Activated CD4-positive, CD25-positive, alpha-beta regulatory T cell (primary cell): Measurements from ENCODE around the gene CHCHD4.
"Not testable (repeated sequence)": the region's sequence is repeated elsewhere in the genome, so short reads cannot be mapped to it uniquely, and the experiment has no call there.

Source experiments
- DNase-seq, 4 experiments: peaks; one replicate each; lab custom pipeline; 2025; lab: John Stamatoyannopoulos, UW

Gene CHCHD4

DNA sequence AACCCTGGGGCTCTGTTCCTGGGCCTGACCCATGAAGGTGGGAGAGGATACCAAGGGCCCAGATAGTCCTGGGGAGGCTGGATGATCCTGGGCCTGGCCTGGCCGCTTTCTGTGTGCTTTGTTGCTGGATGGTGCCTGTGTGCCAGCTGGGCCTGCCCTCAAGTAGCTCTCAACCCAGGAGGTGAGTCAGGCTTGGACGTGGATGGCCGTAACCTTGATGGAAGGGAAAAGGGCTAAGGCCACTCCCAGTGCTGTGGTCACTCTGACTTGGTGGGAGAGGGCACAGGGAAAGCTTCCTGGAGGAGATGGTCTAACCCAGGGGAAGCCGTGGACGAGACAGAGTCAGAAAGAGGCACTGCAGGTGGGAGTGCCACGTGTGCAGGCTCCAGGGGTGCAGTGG lies 9.6 kb upstream of the CHCHD4 start:
- no peak for DNase-seq

DNA sequence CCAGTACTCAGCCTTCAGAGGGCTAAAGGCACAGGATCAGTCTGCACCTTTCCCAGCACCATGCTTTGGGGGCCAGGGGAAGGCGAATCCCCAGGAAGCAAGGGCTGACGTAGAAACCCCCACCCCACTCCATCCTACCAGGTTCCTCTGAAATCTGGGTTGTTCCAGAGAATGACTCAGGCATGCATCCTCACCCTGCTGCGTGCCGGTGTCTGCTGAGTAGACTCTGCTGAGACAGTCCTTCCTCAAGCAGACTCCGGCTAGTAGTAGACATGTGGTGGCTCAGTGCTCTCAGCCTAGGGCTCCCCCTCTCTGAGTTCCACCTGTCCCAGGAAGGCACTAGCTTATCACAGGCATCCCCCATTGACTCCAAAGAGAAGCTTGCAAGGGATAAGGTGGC lies 9.2 kb upstream of the CHCHD4 start:
- no peak for DNase-seq

DNA sequence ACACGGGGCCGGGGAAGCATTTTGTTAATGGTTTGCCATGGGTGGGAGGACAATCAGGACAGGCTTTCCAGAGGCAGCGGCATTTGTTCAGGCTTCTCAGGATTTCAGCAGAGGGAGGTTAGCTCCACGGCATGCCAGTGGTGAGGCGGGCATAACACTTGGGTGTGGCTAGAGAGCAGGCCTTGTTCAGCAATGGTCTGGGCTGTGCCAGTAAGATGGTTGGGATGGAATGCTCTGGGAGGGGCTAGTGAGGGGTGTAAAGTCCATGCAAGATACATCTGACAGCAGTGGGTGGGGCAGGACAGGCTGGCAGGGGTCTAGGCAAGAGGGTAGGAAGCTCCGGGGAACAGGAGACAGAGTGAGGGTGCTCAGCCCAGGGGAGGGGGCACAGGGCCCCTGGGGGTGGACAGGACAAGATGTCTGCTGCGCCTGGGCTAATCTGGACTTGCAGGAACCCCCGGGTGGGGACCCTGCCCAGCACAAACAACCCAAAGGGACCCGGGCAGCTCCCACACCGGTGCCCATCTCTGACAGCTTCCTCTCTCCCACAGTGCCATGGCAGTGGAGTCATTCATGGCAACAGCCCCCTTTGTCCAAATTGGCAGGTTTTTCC lies 8.6 kb upstream of the CHCHD4 start:
- no peak for DNase-seq

DNA sequence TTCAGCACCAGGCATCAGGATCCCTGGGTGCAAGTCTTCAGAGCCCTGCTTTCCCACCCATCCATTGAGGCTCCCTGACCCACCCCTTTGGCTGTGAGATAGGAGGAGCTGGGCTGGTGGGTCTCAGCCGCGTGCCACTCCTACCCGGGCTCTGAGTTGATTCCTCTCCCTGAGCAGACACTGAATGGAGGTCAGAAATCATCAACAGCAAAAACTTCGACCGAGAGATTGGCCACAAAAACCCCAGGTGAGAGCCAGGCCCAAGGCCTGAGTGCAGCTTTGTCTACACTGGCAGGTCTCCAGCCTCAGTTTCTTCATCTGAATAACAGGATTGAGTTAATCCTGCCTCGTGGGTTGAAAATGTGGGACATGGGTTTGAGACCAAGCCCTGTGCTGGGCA lies 8.0 kb upstream of the CHCHD4 start:
- DNase-seq, result no peak

DNA sequence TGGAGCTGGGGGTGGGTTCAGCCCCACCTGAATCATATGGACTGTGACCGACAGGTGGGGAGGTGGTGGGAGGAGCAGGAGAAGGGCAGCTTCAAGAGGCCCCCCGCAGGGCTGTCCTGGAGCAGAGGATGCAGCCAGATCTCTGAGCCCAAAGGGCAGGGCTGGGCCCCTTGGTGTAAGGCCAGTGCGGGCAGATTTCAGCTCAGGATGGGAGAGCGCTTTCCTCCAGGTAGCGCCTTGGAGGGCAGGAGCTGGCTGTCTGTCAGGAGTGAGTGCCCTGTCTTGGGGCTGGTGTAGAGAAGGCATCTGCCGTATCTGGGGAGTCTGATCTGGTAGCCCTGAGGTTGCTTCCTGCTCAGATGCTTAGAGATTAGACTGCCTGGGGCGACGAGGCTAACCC lies 7.5 kb upstream of the CHCHD4 start:
- DNase-seq, result no peak

DNA sequence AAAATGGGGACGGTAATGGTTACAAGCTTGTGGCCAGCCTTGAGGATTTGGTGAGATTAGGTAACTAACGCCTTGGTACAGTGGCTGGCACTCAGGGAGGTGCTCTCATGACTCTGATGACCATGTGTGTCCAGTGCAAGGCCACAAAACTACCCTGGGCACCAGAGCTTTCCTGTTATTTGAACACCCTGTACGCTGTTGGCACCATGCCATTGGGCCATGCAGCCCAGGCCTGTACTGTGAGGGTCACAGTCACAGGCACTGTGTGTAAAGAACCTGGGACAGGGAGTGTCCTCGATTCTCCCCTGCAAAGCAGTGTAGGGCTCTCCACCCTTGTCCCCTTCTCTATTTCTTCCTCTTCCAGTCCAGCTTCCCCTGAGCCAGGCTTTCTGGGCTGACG lies 6.5 kb upstream of the CHCHD4 start:
- DNase-seq, result no peak

DNA sequence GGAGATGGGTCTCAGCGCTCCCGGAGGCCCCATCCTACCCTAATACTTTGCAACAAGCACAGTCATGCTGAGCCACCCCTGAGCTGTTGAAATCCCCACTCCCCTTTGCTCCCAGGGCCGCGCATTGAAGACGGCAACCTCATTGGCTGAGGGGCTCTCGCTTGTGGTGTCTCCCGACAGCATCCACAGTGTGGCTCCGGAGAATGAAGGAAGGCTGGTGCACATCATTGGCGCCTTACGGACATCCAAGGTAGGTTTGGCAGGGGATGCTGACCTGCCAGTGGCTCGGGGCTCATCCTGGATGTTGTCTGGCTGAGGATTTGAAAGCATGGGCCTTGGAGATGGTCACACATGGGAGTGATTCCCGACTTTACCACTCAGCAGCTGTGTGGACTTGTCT lies 6.0 kb upstream of the CHCHD4 start:
- DNase-seq, result no peak

DNA sequence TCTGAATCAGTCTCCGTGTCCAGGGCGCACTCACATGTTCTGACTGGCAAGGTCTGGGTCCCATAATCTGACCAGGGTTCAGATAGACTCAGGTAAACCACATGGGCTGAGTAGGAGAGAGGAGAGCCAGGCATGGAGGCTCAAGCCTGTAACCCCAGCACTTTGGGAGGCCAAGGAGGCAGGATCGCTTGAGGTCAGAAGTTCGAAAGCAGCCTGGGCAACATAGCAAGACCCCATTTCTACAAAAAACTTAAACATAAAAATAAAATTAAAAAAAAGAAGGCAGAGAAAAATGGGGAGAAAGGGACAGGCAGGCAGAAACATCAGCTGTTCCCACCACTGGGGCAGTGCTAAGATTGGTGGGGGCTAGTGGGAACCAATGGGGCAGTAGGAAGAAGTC lies 5.6 kb upstream of the CHCHD4 start:
- no peak for DNase-seq

DNA sequence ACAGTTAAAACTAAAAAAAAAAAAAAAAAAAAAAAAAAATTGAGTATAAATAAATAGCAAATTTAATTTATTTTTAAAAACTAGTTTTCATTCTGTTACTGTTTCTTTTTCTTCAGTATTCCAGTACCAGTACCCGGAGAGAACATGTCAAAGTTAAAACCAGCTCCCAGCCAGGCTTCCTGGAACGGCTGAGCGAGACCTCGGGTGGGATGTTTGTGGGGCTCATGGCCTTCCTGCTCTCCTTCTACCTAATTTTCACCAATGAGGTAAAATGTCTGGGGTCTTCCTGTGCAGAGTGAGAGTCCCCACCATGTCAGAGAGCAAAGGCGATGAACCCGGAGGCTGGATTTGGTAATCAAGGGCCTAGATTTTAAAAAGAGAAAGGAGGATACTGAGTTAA lies 4.6 kb upstream of the CHCHD4 start:
- DNase-seq, result no peak

DNA sequence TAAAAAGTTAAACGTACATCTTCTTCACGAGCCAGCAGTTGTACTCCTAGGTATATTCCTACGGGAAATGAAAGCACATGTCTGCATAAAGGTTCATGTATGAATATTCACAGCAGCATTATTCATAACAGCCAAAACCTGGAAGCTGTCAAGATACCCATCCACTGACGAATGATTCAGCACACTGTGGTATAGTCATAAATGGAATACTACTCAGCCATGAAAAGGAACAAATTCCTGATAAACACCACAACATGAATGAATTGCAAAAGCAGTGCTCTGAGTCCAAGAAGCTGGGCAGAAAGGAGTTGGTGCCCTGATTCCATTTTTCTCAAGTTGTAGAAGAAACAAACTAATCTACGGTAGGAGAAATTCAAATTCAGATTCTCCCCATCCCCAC lies 4.1 kb upstream of the CHCHD4 start:
- DNase-seq, result no peak

DNA sequence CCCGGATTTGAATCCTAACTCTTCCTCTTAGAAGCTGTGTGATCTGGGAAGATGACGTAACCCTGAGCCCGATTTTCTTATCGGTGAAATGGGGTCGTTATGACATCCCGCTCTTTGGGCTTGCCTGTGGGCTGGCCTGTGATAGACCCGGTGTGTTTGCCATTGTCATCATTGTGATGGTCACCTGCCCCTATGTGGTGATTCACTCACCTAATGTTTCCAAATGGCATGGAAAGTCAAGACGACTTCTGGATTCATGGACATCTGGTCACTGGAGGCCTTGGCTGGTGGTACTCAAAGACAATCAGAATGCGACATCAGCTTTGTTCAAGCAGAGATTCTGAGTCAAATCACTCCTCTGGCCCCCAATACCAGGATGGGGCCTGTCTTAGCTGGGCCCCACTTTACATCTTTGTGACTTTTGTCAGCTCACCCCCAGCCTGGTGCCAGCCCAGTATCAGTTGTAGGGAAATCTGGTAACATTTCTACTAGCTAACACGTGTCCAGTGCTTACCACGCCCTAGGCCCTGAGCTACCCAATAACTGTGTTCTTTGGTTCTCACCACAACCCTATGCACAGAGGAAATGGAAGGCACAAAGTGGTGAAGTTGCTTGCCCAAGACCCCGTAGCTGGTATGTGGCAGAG lies 3.0 kb upstream of the CHCHD4 start:
- DNase-seq, result no peak

DNA sequence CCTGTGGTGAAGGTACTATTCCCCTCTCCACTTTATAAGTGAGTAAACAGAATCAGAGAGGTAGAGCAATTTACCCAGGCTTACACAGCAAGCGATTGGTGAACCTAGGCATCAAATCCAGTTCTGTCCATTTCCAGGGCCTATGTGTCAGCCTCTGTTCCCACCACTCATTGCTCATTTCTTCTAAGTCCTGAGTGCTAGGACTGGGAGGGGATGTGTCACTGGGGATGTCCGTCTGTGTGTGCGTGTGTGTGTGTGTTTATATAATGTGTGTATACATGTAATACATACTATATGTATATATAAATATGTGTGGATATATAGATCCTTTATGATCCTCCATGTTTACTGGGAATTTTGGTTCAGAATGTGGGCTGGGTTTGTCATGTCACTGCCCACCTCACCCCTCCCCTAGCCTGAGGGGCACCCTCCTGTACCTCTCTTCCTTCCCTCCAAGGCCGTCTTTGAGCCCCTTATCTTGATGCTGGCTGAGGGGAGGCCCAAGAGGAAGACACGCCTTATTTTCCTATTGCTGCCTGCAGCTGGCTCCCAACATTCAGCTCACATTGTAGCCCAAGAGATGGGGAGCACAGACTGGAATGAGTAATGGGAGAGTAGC lies 2.3 kb upstream of the CHCHD4 start:
- DNase-seq, result no peak

DNA sequence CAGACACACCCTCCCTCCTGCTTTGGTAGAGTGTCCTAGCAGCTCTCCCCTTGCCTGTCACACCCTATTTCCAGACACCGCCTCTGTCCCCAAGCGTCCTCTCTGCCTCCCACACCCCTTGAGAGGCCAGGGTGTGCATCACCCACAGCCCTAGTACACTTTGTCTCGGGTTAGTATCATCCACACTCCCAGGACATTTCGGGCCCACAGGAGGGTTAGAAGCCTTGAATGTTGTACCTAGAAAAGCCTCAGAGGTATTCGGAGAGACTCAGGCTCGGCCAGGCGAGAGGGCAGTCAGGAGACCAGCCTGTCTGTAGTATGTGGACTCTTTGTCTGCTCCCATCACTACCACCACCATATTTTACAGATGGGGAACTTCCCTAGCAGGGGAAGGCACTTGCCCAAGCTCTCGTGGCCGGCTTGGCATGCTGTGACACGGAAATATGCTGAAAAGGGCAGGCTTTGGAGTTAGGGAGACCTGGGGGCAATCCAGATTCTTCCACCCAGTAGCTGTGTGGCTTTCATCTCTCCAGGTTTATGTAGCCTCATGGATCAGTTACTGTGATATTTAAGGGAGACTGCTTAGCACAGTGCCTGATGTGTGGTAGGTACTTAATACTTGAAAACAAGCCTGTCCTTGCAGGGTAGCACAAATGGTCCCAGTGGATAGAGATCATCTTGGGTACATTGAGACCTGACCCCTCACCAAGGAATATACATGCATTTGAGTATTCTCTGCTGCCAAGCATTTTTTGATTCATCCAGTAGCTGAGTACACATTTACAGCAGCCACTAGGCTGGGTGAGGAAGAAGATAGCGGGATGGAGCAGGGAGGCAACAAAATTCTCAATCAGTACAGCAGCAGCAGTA lies 1.6 kb upstream of the CHCHD4 start:
- no peak for DNase-seq

DNA sequence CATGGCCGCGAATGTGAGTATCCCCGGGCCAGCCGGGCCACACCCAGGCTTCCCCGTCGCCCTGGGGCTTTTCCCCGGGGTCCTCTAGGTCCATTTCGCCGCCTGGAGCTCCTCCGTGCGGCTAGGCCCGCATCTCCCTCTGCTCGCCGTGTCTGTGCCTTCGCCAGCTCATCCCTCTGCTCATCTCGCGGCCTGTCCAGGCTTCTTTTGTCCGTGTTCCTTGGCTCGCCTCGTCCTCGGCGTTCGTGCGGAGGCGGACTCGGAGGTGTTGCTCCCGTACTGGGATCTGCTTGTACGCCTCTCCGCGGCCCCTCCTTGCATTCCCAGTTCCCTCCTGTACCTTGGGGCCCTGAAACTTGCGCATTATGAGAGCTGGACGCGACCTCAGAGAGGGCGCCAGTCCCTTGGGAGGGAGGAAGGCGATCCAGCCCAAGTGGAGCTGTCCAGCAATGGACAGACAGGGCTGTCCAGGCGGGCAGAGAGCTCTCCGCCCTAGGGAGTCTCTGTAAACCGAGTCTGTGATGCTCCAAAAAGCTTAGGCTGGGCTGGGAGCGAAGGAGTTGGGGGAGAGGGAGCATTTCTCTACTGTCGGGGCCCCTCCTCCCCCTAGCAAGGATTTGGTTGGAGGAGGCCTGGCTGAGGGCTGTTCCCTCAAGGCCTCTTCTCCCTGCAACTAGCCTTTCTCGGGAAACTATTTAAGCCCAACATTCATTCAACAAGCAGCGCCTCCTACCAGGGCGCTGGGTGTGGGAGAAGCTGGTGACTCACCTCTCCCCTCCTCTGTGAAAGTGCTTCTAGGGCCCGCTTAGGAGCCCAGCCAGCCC lies 735 bp upstream of the CHCHD4 start:
- peak in 3 of 4 experiments; percentile 24 to 28 (median 26) for DNase-seq

DNA sequence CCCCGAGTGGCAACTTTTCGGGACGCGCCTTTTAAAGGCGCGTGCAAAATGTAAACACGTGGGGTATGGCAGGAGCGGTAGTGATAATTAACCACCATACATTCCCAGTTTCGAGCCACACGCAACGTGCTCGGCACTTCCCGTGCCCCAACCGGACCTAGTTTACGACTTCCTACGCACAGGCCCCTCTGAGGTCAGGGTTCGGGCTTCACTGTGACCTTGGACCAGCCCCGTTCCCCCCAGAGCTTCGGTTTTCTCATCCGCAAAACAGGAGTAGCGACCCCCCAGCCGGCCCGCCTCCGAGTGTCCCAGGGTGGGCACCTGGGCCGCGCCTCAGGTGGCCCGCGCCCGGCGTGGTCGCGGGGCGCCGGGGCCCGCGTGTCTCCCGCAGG lies 451 bp downstream of the CHCHD4 start:
- peak in 1 of 4 experiments; percentile 54 for DNase-seq

DNA sequence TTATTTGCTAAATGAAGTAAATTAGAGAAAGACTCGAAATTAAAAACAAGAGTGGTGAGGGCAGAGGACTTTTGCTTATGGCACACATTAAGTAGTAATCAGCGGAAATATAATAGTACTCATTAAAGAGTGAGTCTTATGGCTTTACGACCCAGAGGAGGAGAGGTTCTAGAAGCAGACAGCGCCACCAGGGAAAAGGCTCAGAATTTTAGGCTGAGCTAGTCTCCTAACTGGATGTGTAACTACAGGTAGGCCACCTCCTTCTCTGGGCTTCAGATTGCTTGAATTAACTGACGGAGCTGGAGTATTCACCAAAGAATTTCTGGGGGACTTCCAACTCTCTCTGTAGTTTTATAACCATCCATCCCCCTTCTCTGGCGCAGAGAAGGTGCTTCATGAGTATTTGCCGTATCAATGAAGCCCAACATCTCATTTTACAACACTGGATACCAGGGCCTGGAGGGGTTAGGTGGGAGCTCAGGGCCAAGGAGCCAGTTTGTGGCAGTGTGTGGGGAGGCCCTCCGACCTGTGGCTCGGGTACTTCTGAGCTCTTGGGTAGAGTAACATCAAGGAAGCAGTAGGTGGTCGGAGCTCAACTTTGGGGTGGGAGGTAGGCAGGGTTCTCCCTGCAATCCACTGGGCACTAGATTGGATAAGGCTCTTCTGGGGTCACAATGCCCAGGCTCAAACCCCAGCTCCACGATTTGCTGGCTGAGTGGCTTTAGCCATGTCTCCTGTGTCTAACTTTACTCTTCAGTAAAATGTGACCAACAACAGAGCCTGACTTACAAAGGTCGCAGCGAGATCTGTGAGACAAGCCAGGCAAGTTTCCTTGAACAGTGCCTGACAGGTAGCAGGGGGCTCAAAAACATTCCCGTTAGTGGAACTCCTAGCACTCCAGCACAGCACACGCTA lies 1.1 kb downstream of the CHCHD4 start:
- DNase-seq, result no peak

DNA sequence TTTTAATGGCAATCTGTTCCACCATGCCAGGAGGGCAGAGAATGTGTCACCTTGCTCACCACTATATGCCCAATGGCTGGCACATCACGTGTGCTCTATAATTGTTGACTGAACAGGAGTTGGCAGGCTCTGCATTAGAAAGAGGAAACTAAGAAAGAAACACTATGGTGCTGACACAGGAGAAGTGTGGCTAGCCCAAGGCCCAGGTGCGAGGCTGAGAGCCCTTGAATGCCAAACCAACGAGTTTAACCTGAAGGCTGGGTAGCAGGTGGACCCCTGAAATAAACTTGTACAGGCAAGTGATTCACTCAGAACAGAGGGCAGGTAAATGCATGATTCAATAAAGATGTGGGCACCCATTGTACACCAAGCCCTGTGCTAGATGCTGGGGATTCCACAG lies 2.4 kb downstream of the CHCHD4 start:
- DNase-seq, result no peak

DNA sequence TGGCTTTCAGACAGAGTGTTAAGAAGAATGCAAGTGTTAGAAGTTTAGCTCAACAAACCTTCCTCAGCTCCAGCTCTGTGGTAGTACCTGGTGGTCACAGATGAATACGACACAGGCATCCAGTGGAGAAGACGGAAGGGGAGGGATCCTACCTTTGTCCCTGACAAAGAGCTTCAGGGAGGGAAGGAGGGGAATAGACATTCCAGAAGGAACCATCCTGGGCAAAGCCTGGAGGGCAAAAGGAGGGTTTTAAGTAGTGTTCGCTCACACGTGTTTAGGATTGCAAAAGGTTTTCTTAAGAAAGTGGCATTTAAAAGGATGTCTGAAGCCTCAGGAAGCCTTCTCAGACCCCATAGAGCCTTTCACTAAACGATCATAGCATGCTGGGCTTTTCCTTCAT lies 2.8 kb downstream of the CHCHD4 start:
- no peak for DNase-seq

DNA sequence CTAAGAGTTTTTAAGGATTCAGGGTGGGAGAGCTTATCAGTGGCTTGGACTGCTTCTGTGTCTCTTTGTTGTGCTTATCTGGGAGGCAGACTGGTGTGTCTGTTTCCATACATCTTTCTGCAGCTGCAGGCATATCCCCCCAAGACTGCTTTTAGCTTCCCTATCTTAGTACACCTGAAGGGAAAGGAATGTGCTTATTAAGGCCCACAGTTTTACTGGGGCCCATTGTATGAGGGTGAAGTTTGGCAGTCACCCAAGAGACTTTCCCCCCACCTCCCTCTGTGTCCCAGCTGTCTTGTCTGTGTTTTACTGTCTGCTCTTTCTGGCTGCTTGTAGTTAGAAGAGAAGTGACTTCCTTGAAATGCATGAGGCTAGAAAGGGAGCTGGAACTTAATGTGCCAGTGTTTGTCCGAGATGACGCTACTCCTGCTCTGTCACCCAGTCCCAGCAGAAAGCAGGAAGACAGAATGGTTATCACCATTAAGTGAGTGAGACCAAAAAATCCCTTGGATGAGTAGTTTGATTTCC lies 3.7 kb downstream of the CHCHD4 start:
- DNase-seq, result not testable (repeated sequence)

DNA sequence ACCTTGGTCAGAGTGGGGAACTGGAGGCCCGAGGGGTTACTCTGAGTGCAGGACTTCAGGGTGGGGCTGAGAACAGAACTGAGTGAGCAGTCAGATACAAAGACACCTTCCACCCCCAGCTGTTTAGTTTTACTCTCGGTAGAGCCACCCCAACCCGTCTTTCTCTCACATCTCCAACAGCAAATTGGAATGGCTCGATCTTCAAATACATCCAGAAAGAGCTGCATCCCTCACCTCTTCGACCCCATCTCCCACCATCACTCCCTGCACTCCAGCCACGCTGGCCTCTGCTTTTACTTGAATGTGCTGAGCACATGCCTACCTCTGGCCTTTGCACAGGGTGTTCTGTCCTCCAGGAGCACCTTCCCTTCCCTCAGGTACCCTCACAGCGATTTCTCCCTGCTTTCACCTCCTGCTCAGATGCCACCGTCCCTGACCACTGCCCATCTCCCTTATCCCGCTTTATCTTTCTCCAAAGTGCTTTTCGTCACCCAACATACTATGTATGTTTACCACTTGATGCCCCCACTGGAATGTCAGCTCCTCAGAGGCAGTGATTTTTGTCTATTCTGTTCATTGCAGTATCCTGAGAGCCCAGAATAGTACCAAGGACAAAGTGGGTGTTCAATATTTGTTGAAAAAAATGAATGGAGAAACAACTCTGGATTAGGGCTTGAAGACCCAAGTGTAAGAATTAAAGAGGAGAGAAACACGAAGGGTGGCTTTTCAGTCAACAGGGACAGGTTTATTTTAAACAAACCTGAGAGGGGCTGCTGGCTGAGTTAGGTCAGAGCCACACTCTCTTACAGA lies 4.4 kb downstream of the CHCHD4 start:
- DNase-seq, result no peak
